GM18858 (cell line): ENCODE data around the gene EID3.
"Not testable (repeated sequence)": the region's sequence is repeated elsewhere in the genome, so short reads cannot be mapped to it uniquely, and the experiment has no call there.

ENCODE experiments used
- ATAC-seq: cut with Tn5 transposase; IDR thresholded peaks from one replicate; pipeline ENCODE4 v1.9.1; 2021; ENCODE audit not compliant: unreplicated experiment

Gene EID3

DNA sequence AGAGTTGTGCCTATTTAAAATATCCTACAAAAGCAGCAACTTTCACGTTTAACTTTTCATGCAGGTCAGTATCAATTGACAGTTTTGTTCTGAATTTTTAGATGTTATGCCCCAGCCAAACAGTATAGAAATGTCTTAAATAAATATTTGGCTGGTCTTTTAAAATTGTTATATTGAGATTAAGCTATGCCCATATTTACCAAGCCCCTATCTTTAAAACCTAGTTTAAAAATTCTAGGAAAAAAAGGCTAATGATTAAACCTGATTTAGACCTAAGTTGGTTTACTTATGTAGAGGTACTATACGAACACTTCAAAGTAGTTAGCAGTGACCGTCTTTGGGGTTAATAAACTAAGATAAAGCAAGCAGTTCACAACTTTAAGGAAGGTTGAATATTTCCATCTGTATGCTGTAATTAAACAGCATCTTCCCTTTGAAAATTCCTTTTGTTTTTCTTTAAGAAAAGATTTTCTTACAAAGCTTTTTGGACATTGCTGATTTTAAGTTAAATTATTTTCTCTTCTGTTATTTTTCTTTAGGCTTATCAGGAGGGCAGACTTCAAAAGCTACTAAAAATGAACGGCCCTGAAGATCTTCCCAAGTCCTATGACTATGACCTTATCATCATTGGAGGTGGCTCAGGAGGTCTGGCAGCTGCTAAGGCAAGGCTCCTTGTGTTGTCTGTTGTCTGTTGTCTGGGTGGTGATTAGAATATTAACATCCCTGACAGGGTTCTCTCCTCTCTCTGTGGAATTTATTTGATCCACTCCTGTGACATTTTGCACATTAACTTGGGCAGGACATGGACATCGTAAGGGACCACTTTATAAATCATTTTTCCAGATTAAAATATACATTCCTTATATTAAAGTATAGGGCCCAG, 7.5 kb downstream of the EID3 start:
- no peak for ATAC-seq

DNA sequence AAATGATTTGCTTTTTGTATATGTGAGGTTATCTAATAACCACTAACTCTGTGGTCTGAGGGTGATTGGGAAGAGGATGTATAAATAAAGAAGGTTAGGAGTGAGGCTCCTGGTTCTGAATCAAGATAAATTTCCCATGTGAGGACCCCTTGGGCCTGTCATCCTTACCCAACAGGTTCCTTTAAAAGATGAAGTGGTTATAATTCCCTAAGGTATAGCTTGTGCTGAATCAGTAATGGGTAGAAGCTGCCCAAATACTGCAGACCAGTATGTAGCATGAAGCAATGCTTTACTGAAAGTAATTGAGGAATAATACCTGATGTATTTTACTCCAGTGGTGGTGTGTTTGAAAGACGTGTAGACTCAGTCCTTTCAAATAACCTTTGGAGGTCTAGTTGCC, 8.7 kb downstream of the EID3 start:
- no peak for ATAC-seq

DNA sequence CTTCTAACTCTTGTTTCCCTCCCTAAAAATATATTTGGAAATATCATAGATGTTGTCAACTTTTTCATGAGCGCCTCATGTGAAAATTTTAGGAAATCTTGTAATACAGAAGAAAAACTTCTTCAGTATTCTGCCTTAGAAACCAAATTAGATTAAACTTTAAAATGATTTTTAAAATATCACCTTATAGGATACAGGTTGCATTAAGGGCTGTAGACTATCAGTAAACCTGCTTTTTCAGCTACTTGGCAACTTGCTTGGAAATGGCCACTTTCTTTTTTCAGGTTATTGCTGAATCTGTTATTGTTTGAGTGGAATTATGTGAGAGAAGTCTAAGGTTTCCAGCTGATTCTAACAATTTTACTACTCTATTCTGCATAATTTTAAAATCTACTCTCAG, 9.1 kb downstream of the EID3 start:
- no peak for ATAC-seq

DNA sequence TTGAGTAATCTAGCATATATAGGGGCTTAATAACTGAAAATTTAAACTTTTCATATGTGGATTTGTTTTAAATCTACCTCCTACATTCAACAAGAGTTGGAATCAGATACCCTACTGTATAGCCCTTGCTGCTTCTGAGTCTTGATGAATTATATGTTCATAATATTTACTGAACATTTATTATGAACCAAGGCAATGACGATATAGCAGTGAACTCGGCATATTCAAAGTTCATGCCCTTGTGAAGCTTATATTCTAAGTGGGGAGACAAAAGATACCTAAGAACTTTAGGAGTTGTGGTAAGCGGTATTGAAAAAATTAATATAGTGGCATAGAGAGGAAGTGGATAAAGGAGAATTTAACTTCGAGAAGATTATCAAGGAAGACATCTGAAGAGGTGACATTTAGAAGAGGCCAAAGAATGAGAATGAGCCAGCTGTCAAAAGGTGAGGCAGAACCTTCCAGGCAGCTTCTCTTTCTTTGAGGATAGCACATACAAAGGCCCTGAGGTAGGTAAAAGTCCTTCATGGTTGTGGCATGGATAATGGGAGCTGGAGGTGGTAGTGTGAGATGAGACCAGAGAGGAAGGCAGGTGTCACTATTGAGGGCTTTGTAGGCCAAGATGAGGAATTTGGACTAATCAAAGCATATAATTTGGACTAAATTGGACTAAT, 10.2 kb downstream of the EID3 start:
- no peak for ATAC-seq

DNA sequence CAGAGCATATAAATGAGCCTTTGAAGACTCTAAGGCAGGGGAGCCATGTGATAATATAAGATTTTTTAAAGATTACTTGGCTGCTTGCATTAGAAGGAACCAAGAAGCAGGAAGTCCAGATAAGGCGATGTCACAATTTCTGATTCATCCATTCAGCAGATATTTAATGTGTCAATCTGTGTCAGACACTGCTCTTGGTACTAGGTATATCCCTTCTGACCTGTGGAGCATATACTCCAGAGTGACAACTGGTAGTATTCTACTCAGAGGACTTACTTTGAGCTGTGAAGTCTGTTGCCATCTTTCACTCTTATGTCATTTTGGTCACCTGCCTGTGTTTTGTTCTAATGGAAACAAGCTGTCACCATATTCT, 10.7 kb downstream of the EID3 start:
- no peak for ATAC-seq

DNA sequence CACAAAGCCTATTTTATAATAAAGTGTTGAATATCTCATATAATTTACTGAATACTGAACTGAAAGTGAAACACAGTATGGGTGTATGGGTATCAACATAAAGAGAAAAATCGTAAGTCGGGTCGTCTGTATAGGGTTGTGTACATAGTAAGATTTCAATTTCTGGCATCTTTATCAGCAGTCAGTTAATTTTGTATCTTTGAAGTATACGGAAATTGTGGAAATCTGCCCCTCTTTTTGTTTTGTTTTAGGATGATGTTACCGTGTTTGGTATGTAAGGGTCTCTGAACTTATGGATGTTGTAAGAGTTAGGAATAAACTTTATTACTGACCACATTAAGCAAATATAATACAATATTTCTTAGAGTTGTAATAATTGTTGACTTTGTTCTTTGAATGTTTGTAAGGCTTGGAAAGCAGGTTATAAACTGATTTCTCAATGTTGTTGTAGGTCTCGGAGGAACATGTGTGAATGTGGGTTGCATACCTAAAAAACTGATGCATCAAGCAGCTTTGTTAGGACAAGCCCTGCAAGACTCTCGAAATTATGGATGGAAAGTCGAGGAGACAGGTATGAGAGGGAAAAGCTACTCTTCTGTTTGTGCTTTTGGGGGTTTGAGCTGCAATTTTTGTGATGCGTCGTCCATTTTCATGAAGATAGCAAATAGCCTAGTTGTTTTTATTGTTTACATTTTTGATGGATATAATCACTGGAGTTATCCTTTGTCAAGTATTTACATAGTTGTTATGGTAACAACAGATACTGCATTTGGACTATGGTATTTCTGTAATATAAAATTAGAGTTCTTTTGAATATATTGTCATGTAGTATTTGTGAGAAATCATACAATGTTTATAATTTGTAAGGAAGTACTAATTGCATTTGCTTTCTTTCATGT, 12.0 kb downstream of the EID3 start:
- ATAC-seq = no peak

DNA sequence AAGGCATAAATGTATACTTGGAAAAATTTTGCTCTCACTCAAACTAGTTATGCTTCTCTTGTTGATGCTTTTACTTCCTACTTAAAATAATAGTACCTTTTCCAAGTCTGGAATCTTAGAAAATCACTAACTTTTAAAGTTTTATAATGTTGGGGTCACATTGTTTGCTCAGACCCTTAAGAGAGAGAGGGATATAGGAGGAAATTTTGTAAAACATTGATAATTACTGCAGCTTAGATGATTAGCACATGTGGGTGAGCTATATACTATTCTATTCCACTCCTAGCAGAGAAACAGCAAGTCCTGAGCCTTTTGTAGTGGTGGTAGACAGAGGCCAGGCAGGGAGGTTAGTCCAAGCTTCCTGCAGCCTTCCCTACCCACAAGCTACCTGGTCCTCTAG, 13.4 kb downstream of the EID3 start:
- no peak for ATAC-seq

DNA sequence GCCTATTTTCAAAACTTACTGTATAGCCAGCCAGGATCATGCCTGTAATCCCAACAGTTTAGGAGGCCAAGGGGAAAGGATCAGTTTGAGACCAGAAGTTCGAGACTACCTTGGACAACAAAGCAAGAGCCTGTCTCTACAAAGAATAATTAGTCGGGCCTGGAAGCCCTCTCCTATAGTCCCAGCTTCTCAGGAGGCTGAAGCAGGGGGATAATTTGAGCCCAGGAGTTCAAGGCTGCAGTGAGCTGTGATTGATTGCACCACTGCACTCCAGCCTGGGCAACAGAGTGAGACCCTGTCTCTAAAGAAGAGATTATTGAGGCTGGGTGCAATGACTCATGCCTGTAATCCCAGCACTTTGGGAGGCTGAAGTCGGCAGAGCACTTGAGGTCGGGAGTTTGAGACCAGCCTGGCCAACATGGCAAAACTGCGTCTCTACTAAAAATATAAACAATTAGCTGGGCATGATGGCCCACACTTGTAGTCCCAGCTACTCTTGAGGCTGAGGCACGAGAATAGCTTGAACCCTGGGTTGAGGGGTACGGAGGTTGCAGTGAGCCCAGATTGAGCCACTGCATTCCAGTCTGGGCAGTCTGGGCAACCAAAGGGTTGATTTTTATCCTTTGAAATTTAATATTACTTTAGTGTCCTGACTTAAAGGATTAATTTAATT, 14.1 kb downstream of the EID3 start:
- ATAC-seq = no peak

DNA sequence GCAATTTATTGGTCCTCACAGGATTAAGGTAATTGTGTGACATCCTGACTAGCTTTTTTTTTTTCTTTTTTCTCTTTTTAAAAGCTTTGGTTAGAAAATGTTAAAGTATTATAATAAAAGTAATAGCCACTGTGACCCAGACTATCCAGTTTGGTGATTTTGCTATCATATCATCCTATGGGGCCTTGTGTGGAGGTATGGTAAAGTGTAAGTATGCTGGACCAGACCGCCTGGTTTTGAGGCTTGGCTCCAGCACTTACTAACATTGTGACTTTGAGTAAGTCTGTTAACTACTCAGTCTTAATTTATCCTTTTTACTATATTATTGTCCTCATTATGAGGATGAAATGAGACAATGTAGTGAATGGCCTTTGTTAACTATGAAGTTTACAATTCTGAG, 15.5 kb downstream of the EID3 start:
- no peak for ATAC-seq

DNA sequence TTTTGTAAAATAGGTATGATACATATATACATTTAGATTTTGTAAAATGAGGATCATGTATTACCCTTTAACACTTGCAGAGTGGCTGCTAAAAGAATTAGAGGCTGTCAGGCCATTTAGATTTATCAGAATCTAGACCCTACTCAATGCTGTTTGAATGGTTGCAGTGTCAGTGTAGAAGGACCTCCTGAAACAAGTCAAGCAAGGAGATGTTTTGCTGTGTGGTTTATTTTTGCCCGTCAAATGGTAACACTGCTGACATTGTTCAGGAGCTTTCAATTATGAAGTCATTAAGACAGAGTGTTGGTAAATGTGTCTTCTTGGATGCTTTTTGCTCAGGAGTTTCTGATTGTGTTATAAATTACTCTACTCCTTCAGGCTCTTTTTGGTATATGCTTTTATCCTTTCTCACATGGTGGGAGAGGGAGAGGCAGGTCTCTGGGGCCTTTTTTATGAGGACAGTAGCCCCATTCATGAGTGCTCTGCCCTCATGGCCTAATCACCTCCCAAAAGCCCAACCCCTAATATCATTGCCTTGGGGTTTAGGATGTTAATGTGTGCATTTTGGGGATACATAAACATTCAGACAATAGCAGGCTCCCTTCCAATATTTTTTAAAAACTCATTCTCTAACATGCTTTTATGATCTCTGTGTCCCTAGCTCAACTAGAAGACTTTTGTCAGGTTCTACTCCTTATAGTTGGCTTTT, 16.5 kb downstream of the EID3 start:
- ATAC-seq = no peak

DNA sequence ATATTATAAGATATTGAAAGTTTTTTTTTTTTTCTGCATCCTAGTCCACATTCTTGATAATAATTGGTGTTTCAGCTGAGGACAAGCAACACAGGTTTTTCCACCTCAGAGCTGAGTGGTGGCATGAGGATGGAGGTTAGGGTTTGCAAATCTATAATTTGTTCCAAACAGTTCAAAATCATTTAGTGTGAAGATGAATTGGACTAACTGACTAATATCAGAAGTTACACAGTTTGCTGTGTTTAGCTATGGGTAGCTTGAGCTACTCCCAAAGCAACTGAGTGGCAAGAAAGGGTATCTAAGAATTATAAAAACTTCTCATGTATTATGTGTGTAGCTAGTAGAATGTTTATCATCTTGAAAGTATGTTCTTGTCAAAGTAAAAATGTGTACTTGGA, 17.1 kb downstream of the EID3 start:
- no peak for ATAC-seq

DNA sequence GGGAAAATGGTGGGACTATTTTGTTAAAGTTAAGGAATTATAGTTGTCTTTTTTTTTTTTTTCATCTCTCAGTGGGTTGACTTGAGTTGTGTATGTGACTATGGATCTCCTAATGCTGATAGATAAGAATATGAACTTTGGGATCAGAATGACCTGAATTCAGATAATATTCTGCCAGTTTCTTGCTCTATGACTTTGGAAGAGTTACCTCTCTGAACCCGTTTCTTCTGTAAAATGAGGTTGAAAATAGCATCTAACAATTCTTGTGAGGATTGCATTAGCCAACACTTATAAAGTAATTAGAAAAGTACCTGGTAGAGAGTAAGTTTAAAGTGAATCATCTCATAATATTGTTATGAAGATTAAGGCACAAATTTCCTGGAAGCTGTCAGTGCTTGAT, 18.4 kb downstream of the EID3 start:
- no peak for ATAC-seq

DNA sequence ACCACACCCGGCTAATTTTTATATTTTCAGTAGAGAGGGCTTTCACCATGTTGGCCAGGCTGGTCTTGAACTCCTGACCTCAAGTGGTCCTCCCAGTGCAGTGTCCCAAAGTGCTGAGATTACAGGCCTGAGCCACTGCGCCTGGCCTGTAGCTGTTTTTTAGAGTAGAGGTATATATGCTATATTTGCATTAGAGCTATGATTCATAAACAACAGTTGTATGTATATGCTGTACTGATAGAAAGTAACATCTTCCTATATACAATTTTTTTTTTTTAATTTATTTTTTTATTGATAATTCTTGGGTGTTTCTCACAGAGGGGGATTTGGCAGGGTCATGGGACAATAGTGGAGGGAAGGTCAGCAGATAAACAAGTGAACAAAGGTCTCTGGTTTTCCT, 19.0 kb downstream of the EID3 start:
- not testable (repeated sequence) for ATAC-seq

DNA sequence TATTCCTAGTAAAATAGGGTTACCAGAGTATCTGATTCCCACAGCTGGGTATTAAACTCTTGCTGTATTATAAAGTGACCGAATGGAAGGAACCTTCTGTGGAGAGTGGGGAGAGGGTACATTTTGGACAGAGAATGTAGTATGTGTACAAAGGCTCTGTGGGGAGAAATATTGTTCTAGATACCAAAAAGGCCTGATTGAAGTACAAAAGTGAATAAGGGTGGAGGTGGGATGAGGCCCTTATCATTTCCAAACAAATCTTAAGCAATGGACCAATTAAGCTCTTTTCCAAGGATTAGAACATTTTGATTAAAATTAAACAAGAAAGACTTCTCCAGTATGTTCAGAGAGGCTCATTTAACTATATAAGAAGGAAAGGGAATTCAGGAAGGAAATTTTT, 20.4 kb downstream of the EID3 start:
- ATAC-seq = no peak

DNA sequence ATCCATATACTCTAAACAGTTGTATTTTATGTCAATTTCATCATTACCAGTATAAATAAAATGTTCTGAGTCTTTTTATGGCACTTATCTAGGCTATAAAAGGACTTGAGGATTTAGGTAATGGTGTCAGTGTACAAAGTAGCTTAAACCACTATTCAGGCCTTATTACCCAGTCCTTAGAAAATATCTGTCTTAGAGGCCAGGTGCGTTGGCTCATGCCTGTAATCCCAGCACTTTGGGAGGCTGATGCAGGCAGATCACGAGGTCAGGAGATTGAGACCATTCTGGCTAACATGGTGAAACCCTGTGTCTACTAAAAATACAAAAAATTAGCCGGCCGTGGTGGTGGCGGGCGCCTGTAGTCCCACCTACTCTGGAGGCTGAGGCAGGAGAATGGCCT, 24.7 kb downstream of the EID3 start:
- ATAC-seq = not testable (repeated sequence)

DNA sequence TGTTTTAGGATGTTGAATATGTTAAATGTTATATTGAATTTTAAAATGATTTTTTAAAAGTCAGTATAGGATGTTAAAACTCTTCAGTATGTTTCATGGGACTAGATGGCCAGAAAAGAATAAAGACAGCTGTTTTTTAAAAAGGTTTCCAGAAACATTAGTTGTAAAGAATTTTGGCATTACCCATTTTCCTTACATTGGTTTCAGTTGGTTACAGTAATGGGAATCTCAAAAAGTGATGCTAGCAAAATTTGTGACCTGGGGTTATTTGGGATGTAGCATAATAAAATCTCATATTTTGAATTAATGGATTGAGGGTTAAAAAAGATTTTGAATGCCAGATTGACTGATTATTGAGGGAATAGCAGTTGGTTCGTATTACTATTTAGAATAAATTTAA, 25.3 kb downstream of the EID3 start:
- ATAC-seq = no peak

DNA sequence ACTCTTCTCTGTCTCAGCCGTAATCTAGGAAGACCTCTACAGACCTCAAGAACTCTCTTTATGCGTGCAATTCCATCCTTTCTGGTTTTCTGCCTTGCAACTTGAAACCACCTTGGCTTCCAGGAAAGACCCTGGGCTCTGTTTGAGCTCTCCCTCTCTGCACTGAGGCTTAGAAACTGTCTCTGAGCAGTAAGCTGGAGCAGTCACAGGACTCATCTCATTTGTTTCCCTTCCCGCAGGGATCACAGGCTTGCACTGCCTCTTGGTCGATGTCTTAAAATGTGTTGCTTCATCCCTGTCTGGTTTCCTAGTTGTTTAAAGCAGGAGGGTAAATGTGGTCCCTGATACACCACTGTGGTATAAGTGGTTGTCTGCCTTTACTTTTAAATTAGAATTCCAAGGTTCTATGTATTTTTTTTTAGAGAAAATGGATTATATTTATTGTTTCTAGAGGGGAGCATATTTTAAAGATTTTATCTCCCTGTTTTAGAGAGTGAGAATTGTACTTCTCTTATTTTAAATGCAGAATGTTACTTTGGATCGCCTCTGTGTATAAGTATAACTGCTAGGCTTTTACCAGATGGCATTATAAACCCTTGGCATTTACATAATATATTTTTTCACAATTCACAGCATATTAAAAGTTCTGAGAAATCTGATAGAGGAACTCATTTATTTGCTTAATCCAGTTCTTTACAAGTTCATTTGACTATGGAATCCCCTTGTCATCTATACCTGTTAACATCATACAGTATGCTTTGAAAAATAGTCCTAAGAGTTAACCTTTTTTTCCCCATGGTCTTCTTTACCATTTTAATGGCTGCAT, 26.4 kb downstream of the EID3 start:
- ATAC-seq = no peak

DNA sequence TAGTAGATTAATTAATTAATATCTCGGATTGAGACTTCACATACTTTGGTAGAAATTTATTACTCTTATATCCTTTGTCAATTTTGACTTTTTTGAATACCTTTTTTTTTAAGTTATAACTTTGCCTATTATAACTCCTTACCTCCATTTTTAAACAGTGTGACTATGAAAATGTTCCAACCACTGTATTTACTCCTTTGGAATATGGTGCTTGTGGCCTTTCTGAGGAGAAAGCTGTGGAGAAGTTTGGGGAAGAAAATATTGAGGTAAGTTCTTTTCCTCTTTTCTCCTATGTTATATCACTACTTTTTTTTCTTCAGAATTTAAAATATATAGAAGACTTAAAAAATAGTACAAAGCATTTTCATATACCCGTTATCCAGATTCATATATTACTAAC, 27.8 kb downstream of the EID3 start:
- no peak for ATAC-seq

DNA sequence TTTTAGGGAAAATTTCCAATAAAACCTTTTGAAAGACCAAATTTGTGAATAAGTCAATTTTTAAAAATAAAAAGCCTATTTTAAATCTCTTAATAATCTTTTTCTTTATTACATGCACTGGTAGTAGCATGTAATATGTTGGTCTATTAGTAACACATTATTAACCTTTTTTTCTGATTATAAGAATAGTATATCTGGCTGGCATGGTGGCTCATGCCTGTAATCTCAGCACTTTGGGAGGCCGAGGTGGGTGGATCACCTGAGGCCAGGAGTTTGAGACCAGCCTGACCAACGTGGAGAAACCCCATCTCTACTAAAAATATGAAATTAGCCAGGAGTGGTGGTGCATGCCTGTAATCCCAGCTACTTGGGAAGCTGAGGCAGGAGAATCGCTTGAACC, 28.7 kb downstream of the EID3 start:
- ATAC-seq = not testable (repeated sequence)
